GM21360 (cell line): ENCODE data around the gene LMO2.
"Not testable (repeated sequence)": the region's sequence is repeated elsewhere in the genome, so short reads cannot be mapped to it uniquely, and the experiment has no call there.

Source experiments
- ATAC-seq: cut with Tn5 transposase; IDR thresholded peaks from one replicate; pipeline ENCODE4 v1.9.1; 2021; ENCODE audit warnings: mild to moderate bottlenecking, moderate library complexity; ENCODE audit not compliant: unreplicated experiment

LMO2 gene

GRCh38 chr11:33828604-33829429, 63.1 kb downstream of the LMO2 start:
- ATAC-seq, result peak; percentile 12

- no peak for ATAC-seq
Measured at GRCh38 chr11:33827206-33827605, 64.7 kb downstream of the LMO2 start.

- no peak for ATAC-seq
Measured at GRCh38 chr11:33825854-33826560, 65.9 kb downstream of the LMO2 start.

- ATAC-seq, result not testable (repeated sequence)
Measured at GRCh38 chr11:33822981-33823380, 68.9 kb downstream of the LMO2 start.

- no peak for ATAC-seq
Measured at GRCh38 chr11:33819278-33820035, 72.4 kb downstream of the LMO2 start.
